Fibroblast of skin of scalp (primary cell): ENCODE data around the gene TMEM86B.
"Not testable (repeated sequence)": the region's sequence is repeated elsewhere in the genome, so short reads cannot be mapped to it uniquely, and the experiment has no call there.

ENCODE experiments used
- DNase-seq: peaks from one replicate; pipeline ENCODE4 v3.0.0-alpha.2; 2013

TMEM86B gene

GRCh38 chr19:55241935-55242464, 13.4 kb upstream of the TMEM86B start:
- DNase-seq = no peak

GRCh38 chr19:55241143-55241934, 12.8 kb upstream of the TMEM86B start:
- DNase-seq = no peak

- DNase-seq = no peak
Measured at GRCh38 chr19:55240713-55241020, 12.1 kb upstream of the TMEM86B start.

- DNase-seq = no peak
Measured at GRCh38 chr19:55239004-55239403, 10.4 kb upstream of the TMEM86B start.

- DNase-seq = no peak
Measured at GRCh38 chr19:55238030-55238429, 9.5 kb upstream of the TMEM86B start.

GRCh38 chr19:55232986-55233385, 4.4 kb upstream of the TMEM86B start:
- DNase-seq = no peak

GRCh38 chr19:55232286-55232602, 3.7 kb upstream of the TMEM86B start:
- no peak for DNase-seq

GRCh38 chr19:55231391-55232285, 3.1 kb upstream of the TMEM86B start:
- DNase-seq = no peak

GRCh38 chr19:55230780-55231179, 2.2 kb upstream of the TMEM86B start:
- DNase-seq = no peak

- DNase-seq = no peak
Measured at GRCh38 chr19:55230329-55230728, 1.8 kb upstream of the TMEM86B start.

GRCh38 chr19:55229789-55230182, 1.2 kb upstream of the TMEM86B start:
- DNase-seq = no peak

- no peak for DNase-seq
Measured at GRCh38 chr19:55229145-55229788, 704 bp upstream of the TMEM86B start.

GRCh38 chr19:55228015-55228391, 560 bp downstream of the TMEM86B start:
- no peak for DNase-seq

GRCh38 chr19:55227241-55228014, 1.1 kb downstream of the TMEM86B start:
- DNase-seq = no peak

- DNase-seq = no peak
Measured at GRCh38 chr19:55226788-55227187, 1.8 kb downstream of the TMEM86B start.

GRCh38 chr19:55226273-55226672, 2.3 kb downstream of the TMEM86B start:
- no peak for DNase-seq

- no peak for DNase-seq
Measured at GRCh38 chr19:55225415-55225958, 3.1 kb downstream of the TMEM86B start.

GRCh38 chr19:55224679-55225414, 3.7 kb downstream of the TMEM86B start:
- not testable (repeated sequence) for DNase-seq

- no peak for DNase-seq
Measured at GRCh38 chr19:55224038-55224665, 4.4 kb downstream of the TMEM86B start.

GRCh38 chr19:55223291-55224037, 5.1 kb downstream of the TMEM86B start:
- no peak for DNase-seq
